Measurements from ENCODE around the gene RAB5IF.
A peak's percentile ranks its signal among the peaks of the same experiment; 100 is the strongest.
"Not testable (repeated sequence)": the region's sequence is repeated elsewhere in the genome, so short reads cannot be mapped to it uniquely, and the experiment has no call there.

RAB5IF gene

DNA sequence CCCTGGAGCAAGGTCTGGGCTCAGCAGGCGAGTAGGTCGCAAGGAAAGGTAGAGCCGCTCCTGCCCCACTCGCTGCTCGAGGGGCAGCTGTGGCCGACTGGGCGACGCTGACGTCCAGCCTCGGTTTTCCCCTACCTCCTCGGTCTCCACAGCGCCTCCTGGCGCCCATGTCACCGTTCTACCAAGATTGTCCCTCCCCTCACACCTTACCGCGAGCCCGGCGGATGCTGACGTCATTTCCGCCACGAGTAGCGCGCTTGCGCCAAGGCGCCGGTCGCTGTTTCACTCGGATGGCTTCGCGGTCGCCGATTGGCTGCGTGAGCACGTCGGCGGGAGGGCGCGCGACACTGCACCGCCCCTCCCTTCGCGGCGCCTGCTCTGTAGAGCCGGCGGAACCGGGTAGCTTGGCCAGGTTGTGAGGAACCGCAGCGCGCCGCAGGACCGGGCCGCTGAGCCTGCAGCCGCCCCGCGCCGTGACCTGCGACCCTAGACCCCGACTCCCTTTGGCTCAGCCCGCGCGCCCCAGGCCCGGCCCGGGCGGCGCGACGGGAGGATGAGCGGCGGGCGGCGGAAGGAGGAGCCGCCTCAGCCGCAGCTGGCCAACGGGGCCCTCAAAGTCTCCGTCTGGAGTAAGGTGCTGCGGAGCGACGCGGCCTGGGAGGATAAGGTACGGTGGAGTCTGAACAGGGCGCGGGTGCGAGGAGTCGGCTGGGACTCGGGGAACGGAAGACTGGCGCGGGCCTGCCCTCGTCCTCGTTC is at the start of gene RAB5IF:
Gene RAB5IF (plus strand): TSS at position 381 of the 759 bp plus-strand sequence. CDS start 173 bp downstream, at position 554.
- DNase-seq (ENCODE audit: low read depth in 3 of 3, low spot score in 1 of 3), result peak; percentile 98 to 99 (median 98)

GRCh38 chr20:36562724-36563123 is 42.9 kb upstream of the RAB5IF start:
- DNase-seq (ENCODE audit: low read depth in 3 of 3, low spot score in 1 of 3), result no peak

GRCh38 chr20:36563374-36563773 is 42.2 kb upstream of the RAB5IF start:
- DNase-seq (ENCODE audit: low read depth in 3 of 3, low spot score in 1 of 3), result no peak

- not testable (repeated sequence) for DNase-seq (ENCODE audit: low read depth in 3 of 3, low spot score in 1 of 3)
These were observed 41.4 kb upstream of the RAB5IF start for GRCh38 chr20:36564078-36564725.

DNA sequence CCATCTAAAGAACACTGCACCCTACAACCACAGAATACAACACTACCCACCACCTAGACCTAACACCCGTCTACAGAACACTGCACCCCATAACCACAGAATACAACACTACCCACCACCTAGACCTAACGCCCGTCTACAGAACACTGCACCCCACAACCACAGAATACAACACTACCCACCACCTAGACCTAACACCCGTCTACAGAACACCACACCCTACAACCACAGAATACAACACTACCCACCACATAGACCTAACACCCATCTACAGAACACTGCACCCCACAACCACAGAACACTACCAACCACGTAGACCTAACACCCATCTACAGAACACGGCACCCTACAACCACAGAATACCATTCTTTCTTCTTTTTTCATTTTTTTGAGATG is 40.9 kb upstream of the RAB5IF start:
- not testable (repeated sequence) for DNase-seq (ENCODE audit: low read depth in 3 of 3, low spot score in 1 of 3)

- DNase-seq (ENCODE audit: low read depth in 3 of 3, low spot score in 1 of 3), result no peak
These were observed 40.1 kb upstream of the RAB5IF start for GRCh38 chr20:36565520-36565919.

DNA sequence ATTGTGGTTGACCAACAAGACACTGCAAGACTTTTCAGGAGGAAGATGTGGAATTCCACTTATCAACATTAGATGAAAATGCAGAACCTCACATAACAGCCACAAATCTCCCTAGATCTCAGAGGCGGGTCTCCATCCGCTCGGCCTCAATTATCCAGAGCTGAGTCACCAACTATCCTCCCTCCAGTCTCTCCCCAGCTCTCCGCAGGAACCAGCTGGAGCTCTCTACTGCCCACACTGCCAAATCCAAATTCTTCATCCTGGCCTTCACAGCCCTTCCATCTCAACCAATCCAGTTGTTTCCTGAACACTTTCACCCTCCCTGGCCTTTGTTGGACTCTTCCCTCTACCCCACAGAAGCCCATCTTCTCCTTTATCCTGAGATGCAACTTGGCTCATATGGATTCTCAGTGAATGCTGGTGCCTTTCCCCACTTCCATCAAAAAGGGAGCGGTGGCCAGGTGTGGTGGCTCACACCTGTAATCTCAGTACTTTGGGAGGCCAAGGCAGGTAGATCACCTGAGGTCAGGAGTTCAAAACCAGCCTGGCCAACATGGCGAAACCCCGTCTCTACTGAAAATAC is 35.6 kb upstream of the RAB5IF start:
- no peak for DNase-seq (ENCODE audit: low read depth in 3 of 3, low spot score in 1 of 3)

GRCh38 chr20:36571564-36572504 is 33.7 kb upstream of the RAB5IF start:
- DNase-seq (ENCODE audit: low read depth in 3 of 3, low spot score in 1 of 3), result no peak

DNA sequence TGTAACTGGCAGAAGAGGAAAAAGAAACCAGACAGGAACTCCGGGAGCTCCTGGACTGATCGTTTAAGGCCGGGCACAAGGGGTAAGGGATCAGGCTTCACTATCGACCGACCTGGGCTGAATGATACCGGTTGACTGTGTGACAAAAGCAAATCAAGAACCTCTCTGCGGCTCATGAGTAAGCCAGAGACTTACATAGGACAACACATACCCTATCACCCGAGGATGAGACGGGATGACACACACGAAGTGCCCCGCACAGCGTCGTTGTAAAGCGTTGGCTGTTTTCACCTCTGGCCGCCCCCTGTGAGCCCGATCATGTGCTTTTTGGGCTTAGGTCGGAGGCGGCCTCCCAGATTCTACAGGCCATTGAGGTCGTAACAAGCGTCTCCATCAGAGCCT is 32.9 kb upstream of the RAB5IF start:
- DNase-seq (ENCODE audit: low read depth in 3 of 3, low spot score in 1 of 3), result peak in 2 of 3 donors; percentile 49 to 57

- DNase-seq (ENCODE audit: low read depth in 3 of 3, low spot score in 1 of 3), result peak; percentile 74 to 83 (median 82)
These were observed 32.3 kb upstream of the RAB5IF start, which contains the start of gene TGIF2 for GRCh38 chr20:36573103-36573797. Gene TGIF2 (plus strand): TSS chr20:36573597. CDS start chr20:36578775, 5,178 bp downstream.

DNA sequence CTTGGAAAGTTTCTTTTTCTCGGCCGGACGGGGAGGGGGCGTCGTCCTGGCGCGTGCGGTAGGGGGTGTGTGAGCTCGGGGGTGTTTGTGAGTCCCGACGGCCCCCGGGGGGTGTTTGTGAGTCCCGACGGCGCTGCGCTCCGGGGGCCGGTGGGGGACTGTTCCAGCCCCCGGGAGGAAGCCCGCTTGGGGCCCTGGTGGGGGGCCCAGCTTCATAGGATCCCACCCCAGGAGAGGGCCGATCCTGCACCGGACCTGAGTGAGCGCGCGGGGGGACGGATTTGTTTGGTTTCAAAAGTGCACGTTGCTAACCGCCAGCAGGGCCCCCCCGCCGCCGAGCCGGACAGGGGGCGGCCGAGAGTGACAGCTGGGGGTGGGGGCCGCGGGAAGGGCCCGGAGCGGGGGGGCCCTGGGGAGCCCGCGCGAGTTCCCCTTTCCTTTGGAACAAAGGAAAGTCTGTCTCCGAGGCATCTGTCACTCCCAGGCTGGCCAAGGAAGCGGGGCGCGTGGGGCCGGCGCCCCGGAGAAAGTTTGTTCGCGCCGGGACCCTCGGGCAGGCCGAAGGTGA is 31.7 kb upstream of the RAB5IF start:
- DNase-seq (ENCODE audit: low read depth in 3 of 3, low spot score in 1 of 3), result peak in 1 of 3 donors; percentile 31

DNA sequence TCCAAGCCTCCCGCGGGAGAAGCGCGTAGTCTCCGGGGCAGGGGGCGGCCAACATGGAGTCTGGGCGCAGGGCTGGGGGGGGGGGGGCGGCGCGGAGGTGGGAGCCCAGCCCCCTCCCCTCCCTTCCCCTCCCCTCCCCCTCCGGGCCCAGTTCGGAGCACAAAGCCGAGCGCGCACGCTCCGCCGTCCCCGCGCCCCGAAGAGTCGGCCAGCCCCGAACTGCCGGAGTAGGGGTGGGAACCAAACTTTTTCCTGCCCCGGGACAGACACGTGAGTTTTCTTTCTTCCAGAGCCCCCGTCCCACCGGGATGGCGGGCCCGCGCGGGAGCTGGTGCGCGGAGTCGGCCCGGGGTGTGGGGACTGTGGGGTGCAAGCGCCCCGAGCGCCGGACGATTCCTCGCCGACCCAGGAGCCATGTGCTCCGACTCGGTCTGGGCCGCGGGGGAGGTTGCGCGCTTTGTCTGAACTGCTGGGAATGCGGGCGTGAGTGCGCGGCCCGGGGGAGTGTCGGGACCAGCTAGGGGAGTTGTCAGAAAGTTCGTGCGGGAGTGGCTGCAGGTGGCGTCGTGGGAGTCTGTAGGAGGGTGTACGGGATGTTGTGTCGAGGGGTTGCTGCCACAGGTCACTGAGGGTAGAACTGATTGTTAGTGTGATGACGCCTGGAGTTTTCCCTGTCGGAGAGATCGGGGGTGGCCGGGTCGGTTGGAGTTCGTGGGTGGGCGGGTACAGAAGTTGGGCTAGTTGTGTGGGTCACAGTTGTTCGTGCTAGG is 31.0 kb upstream of the RAB5IF start:
- DNase-seq (ENCODE audit: low read depth in 3 of 3, low spot score in 1 of 3), result peak in 1 of 3 donors; percentile 47

- DNase-seq (ENCODE audit: low read depth in 3 of 3, low spot score in 1 of 3), result no peak
These were observed 29.5 kb upstream of the RAB5IF start for GRCh38 chr20:36576081-36576445.

DNA sequence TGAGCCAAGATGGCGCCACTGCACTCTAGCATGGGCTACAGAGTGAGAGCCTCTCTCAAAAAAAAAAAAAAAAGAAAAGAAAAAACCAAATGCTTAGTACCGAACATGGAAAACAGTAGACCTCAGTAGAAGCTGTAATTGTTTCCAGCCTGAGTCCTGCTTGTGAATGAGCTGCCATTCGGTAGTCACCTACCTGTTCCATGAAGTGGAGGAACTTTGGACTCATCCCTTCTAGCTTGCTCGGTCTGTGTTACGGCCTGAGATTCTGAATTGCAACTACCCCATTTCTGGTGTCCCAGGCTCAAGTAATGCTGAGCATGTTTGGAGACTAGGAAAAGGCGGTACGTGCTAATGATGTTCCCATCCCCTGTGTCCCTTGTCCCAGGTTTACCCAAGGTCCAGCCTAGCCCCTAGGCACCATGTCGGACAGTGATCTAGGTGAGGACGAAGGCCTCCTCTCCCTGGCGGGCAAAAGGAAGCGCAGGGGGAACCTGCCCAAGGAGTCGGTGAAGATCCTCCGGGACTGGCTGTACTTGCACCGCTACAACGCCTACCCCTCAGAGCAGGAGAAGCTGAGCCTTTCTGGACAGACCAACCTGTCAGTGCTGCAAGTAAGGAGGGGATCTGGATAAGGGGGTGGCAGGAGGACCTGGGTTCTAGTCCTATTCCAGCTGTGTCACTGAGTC is 27.1 kb upstream of the RAB5IF start:
- DNase-seq (ENCODE audit: low read depth in 3 of 3, low spot score in 1 of 3), result no peak

- no peak for DNase-seq (ENCODE audit: low read depth in 3 of 3, low spot score in 1 of 3)
These were observed 25.5 kb upstream of the RAB5IF start for GRCh38 chr20:36579996-36580545.

GRCh38 chr20:36582322-36582721 is 23.3 kb upstream of the RAB5IF start:
- no peak for DNase-seq (ENCODE audit: low read depth in 3 of 3, low spot score in 1 of 3)

GRCh38 chr20:36582821-36583220 is 22.8 kb upstream of the RAB5IF start:
- DNase-seq (ENCODE audit: low read depth in 3 of 3, low spot score in 1 of 3), result no peak

- no peak for DNase-seq (ENCODE audit: low read depth in 3 of 3, low spot score in 1 of 3)
These were observed 21.5 kb upstream of the RAB5IF start for GRCh38 chr20:36584018-36584481.
